Bronchial epithelial cell (primary cell): ENCODE measurements around the gene MAPKAPK2. TPM values are rescaled to one million over a fixed set of nuclear protein-coding genes. Genes with fewer than 3 reads are reported as not detected.

Experiments used
- DNase-seq: peaks from one replicate; pipeline ENCODE4 v3.0.0-alpha.2; 2010; ENCODE audit warnings: low read depth
- FAIRE-seq: peaks from 2 replicates; lab custom pipeline; 2011; peaks lifted over from hg19 to GRCh38; lab: Jason Lieb, UNC
- H3K27me3 ChIP-seq: 2 replicates; pipeline ENCODE4 v1.5.1; 2011; ENCODE audit warnings: low read length; ENCODE audit not compliant: control insufficient read depth, insufficient read depth
- H3K36me3 ChIP-seq: 2 replicates; pipeline ENCODE4 v1.5.1; 2011; ENCODE audit warnings: low read length; ENCODE audit not compliant: control insufficient read depth, insufficient read depth
- H3K4me3 ChIP-seq: 2 replicates; pipeline ENCODE4 v1.5.1; 2011; ENCODE audit warnings: mild to moderate bottlenecking, low read depth, low read length, control low read depth
- CTCF ChIP-seq: IDR thresholded peaks from 2 replicates; pipeline ENCODE4 v1.5.1; 2011; ENCODE audit warnings: mild to moderate bottlenecking, moderate library complexity, low read length, control low read depth, inconsistent platforms; ENCODE audit not compliant: insufficient read depth, severe bottlenecking
- total RNA-seq: library from RNA; depleted of rRNA; stranded (reverse); fragments of >200 nt; gene quantifications from 2 replicates; pipeline ENCODE4 v1.2.1, GENCODE V29; 2014

MAPKAPK2 gene
- total RNA-seq, 1 donor from 2014 or later: 23.2 TPM

- H3K27me3 ChIP-seq: peaks cover 4% of the 10 kb centered on the region
- H3K4me3 ChIP-seq: no peak overlapping the region
- H3K36me3 ChIP-seq: no peaks in the 10 kb centered on the region
- TF ChIP-seq CTCF: no peak
- FAIRE-seq: no peak
- peak; percentile 71 for DNase-seq
Measured at GRCh38 chr1:206662396-206663092, 22.2 kb upstream of the MAPKAPK2 start.

GRCh38 chr1:206663362-206663761, 21.3 kb upstream of the MAPKAPK2 start:
- H3K27me3 ChIP-seq: peaks cover 4% of the 10 kb centered on the region
- TF ChIP-seq CTCF: no peak
- no peak overlapping the region for H3K4me3 ChIP-seq
- no peaks in the 10 kb centered on the region for H3K36me3 ChIP-seq
- DNase-seq: no peak
- FAIRE-seq: no peak

GRCh38 chr1:206663832-206664652, 20.7 kb upstream of the MAPKAPK2 start:
- Histone ChIP-seq H3K27me3 (peaks cover 4% of the 10 kb centered on the region), H3K36me3 (no peaks in the 10 kb centered on the region), H3K4me3 (no peak overlapping the region)
- peak; percentile 80 for TF ChIP-seq CTCF
- FAIRE-seq (no peak), DNase-seq (peak; percentile 52)

- no peak overlapping the region for H3K4me3 ChIP-seq
- peaks cover 4% of the 10 kb centered on the region for H3K27me3 ChIP-seq
- TF ChIP-seq CTCF: no peak
- no peaks in the 10 kb centered on the region for H3K36me3 ChIP-seq
- DNase-seq: no peak
- FAIRE-seq: no peak
Measured at GRCh38 chr1:206664740-206665139, 20.0 kb upstream of the MAPKAPK2 start.

GRCh38 chr1:206666031-206666561, 18.6 kb upstream of the MAPKAPK2 start:
- H3K4me3 ChIP-seq: no peak overlapping the region
- DNase-seq: no peak
- no peak for TF ChIP-seq CTCF
- FAIRE-seq: no peak
- no peaks in the 10 kb centered on the region for H3K36me3 ChIP-seq
- peaks cover 4% of the 10 kb centered on the region for H3K27me3 ChIP-seq
